Fibroblast of the conjunctiva (primary cell): Measurements from ENCODE around the gene PAX9.
A peak's percentile ranks its signal among the peaks of the same experiment; 100 is the strongest.

Experiments used
- DNase-seq: peaks from one replicate; pipeline ENCODE4 v3.0.0-alpha.2; 2010; ENCODE audit warnings: low read depth

The PAX9 gene

DNA sequence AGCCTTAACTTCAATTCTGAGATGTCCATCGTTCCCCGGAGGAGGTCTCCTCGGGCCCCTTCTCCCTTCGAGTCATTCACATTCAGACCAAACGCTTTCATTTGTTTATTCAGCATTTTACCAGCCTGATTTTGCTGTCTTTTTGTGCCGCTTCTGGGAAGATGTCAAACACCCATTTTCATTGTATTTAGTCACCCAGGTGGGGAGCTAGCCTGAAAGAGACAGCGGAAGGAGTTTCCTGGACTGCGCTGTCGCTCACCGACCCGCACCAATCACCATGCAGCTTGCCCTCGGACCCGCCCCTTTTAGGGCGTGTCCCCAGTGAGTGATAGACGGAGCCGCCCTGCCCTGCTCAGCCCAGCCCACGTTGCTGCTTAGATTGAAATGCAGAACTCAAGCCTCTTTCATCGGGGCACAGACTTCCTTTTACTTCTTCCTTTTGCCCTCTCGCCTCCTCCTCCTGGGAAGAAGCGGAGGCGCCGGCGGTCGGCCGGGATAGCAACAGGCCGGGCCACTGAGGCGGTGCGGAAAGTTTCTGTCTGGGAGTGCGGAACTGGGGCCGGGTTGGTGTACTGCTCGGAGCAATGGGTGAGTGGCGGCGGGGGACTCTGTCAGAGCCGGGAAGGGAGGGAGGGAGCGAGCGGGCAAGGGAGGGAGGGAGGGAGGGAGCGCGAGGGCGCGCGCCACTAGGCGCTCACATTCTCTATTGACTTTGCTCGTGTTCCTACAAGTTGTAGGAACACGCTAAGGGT, at the start of gene PAX9:
Gene PAX9, plus strand, starts transcription at position 355 of the 752 bp plus-strand sequence. Its CDS starts 230 bp downstream, at position 585.
- DNase-seq = peak; percentile 46

- no peak for DNase-seq
These were observed 43.8 kb upstream of the PAX9 start for GRCh38 chr14:36617824-36618223.

- DNase-seq = no peak
These were observed 43.0 kb upstream of the PAX9 start for GRCh38 chr14:36618641-36619040.

DNA sequence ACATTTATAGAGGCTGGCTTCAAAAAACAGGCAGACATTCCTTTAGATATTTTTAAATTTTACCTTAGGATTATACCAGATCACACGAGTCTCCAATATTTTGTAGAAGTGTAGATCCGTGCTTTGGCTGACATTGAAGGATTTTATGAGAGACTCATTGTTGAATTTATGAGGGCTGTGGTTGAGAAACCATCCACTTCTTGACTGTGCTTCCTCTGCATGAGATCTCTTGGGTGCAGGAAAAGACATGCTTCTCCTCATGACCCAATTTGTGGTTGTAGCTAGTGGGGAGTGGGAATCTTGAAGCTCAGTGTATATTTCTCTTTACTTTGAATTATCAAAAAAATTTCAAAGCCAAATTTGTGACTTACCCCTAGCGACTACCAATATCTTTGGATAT, 42.5 kb upstream of the PAX9 start:
- DNase-seq = no peak

GRCh38 chr14:36619853-36620252, 41.8 kb upstream of the PAX9 start:
- DNase-seq = no peak

DNA sequence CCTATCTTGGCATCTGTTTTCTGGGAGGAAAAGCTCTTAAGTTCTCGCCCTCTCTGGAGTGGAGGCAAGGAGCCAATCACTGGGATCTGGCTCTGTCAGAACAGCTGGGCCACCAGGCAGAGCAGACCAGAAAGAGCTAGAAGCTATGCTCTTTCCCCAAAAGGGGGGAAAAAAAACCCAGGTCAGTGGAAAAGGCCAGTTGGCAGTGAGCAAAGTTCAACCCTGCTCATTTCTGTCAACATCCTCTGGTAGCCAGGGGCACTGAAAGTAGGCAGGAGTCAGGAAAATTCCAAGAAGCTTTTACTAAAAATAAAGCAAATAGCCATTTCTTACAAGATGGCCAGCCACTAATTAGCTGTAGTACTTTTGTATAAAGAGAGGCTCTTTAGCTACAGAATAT, 36.6 kb upstream of the PAX9 start:
- DNase-seq = no peak

- no peak for DNase-seq
These were observed 36.2 kb upstream of the PAX9 start for GRCh38 chr14:36625436-36625835.

DNA sequence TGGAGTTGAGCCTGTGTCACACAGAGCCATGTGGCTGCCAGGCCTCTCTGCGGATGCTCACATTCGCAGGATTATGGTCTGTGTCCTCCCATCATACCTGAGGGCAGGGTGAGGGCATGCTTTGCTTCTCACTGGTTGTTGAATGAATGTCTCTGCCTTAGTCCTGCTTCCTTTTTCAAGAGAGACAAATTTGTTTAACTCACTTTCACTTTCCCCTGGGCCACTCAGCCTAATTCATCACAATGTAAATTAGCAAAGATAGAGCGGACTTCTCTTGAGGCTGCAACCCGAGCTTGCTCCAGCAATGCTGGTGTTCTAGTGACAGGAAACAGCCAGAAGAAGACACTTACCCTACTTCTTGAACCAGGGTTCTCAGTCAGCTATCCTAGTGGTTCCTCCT, 35.5 kb upstream of the PAX9 start:
- no peak for DNase-seq

GRCh38 chr14:36627981-36628380, 33.7 kb upstream of the PAX9 start:
- no peak for DNase-seq

DNA sequence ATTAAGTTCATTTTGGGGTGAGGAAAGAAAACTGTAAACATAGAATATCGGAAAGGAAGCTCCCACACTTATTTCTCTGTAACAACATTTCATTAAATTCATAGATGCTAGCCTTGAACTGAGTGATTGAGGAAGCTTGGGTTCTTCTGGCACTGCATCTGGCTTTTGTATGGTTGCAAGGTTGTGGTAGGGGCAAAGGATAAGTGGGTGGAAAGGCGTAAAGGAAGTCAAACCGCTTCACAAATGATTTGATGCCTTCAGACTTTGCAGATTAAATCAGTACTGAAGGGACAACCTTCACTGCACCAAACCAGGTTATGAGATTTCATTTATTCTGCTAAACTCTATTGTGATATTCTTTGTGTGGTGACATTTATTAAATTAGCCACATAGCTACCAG, 28.1 kb upstream of the PAX9 start:
- no peak for DNase-seq

DNA sequence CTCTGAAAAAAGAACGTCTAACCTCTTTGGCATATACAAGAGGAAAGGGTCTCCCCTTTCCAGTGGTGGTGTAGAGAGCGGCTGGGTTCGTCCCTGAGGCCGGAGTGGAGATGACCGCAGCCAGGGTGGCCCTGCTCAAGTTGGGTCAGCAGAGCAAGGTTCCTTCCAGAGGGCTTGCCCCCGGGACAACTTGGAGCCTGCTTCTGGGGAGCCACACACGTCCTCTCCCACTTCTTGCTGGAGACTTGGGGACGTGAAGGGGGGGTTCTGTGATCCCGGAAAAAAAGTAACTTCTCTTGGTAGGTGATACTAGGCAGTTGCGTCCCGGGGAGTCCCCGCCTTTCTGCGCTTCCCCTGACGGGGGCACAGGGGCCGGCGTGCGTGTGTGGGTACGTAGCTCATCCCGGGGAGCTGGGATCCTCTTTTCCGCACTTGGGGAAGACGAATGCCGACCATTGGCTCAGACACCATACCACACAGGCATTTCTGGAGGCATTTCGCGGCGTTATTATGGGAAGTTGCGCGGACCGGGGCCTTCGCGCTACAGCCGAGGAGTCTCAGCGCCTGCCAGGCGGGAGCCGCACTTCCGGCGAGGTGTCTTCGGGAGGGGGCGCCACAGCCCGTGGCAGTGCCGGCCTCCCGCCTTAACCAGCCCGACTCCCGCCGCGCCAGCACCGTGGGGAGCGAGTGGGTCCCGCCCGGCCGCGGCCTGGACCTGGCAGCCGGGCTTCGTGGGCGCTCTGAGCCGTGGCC, 14.8 kb upstream of the PAX9 start:
- DNase-seq = no peak

- no peak for DNase-seq
These were observed 14.2 kb upstream of the PAX9 start for GRCh38 chr14:36647417-36647823.

DNA sequence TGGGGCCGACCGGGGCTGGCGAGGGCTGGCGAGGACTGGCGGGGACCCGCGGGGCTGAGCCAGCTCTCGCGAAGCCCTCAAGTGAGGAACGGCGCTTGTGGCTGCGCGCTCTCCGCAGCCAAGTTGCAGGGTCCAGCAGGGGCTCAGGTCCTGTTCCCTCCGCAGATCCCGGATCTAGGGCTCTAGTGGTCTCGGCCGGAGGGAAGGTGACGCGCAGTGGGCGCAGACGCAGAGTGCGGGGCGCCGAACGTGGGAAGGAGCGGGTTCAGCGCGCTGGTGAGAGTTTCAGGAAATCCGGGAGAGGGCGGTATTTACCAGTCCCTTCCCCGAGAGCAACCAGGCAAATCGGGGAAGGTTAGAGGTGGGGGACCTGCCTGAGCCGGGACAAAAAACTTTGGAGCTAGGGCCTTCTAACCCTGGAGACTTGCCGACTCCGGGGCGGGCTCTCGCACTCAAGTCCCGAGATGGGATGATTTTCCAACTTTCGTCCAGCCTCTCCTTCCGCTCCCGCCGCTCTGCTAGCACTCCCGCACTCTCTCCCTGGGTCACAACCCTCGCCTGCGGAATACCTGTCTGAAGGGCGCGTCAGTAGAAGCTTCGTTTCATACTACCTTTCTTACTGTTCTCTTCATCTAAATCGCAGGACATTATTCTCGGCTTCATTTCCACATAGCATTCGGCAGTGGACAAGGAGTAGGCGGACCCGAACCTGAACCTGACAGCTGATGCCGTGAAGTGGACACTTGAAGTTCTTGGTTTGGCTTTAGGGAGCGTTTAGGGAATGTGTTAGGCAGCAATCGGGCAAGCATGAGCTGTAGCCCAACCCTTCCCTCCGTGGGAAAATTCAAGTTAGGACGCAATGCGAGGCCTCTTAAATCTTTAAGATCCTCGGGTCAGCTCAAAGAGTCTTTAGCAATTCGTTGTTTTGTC, 13.6 kb upstream of the PAX9 start:
- peak; percentile 16 for DNase-seq

GRCh38 chr14:36649872-36650650, 11.6 kb upstream of the PAX9 start:
- no peak for DNase-seq

- DNase-seq = no peak
These were observed 9.0 kb upstream of the PAX9 start for GRCh38 chr14:36652542-36653201.

GRCh38 chr14:36653413-36653812, 8.2 kb upstream of the PAX9 start:
- no peak for DNase-seq

- no peak for DNase-seq
These were observed 7.5 kb upstream of the PAX9 start for GRCh38 chr14:36653962-36654793.

GRCh38 chr14:36654794-36655381, 6.8 kb upstream of the PAX9 start:
- DNase-seq = no peak

GRCh38 chr14:36655571-36655962, 6.1 kb upstream of the PAX9 start:
- DNase-seq = no peak
